ENCODE data around the gene MYH11.
"Not testable (repeated sequence)": the region's sequence is repeated elsewhere in the genome, so short reads cannot be mapped to it uniquely, and the experiment has no call there.

The MYH11 gene

GRCh38 chr16:15836965-15837611, 19.7 kb downstream of the MYH11 start:
- no peak for DNase-seq

DNA sequence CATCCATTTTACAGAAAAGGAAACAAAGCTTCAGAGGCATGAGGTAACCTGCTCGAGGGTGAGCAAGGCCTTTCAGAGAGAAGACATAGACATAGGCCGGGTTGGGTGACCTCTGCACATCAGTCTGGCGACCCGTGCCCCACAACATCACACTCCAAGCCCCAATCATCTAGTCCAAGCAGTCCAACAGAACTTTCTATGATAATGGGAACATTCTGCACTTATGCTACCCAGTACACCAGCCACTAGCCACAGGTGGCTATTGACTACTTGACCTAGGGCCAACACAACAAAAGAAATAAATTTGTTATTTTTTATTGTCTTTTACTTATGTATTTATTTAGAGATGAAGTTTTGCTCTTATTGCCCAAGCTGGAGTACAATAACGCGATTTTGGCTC, 20.8 kb downstream of the MYH11 start:
- no peak for DNase-seq

DNA sequence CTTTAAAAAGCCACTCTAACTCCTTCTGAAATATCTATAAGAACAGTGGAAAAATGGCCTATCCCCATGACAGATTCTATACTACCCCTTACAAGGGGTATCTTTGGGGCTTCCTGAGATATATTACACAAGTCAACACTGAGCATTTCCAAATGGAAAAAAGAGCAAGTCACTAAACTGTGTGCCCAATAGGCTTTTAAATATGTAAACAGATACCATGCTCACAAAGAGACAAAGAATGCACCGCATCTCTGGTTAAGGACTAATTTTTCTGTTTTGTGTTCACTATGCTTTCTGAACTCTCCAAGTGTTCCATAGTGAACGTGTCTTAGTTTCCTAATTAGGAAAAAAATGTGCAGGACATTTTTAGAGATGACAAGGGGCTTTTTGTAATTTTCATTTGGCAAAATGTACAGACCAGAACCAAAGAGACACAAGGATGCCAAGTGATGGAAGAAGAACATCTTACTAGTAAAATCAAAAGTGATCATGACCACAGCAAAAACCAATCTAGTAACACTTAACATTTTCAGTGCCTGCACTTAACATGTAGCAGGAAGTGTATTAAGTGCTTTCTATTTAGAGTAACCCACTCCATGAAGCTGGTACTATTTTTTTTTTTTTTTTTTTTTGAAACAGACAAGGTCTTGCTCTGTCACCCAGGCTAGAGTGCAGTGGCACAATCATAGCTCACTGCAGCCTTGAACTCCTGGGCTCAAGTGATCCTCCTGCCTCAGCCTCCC, 21.5 kb downstream of the MYH11 start:
- DNase-seq, result no peak

GRCh38 chr16:15834502-15834901, 22.3 kb downstream of the MYH11 start:
- no peak for DNase-seq

DNA sequence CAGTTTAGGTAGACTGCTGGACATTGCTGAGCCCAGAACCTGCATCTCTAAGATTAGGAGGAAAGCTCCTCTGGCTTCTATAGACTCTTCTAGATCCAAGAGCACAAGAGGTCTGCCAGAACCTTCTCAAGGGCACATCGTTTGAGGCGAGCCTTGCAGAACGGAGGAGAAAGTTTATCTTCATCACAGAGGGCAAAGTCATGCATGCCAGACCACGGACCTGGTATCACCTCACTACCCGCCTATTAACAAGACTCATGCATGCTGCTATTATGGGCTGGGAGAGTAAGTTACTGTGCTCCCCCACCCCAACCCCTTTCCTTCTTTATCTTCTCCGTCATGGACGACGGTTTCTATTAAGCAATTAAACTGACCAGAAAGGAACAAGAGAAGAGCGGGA, 23.3 kb downstream of the MYH11 start:
- no peak for DNase-seq

GRCh38 chr16:15832241-15832640, 24.6 kb downstream of the MYH11 start:
- no peak for DNase-seq

DNA sequence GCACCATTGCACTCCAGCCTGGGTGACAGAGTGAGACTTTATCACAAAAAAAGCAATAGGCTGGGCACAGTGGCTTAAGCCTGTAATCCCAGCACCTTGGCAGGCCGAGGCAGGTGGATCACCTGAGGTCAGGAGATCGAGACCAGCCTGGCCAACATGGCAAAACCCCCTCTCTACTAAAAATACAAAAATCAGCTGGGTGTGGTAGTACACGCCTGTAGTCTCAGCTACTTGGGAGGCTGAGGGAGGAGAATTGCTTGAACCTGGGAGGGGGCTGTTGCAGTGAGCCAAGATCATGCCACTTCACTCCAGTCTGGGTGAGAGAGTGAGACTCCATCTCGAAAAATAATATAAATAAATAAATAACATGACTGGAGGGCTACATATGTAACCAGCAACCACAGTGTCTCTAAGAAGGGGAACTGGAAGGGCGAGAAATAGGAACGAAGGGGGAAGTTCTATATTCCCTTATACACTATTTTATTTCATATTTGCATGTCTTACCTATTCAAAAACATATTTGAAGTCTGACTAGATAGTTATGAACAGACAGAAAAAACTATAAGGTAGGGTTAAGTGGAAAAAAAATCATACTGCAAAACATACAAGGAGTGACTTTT, 25.9 kb downstream of the MYH11 start:
- DNase-seq, result no peak

DNA sequence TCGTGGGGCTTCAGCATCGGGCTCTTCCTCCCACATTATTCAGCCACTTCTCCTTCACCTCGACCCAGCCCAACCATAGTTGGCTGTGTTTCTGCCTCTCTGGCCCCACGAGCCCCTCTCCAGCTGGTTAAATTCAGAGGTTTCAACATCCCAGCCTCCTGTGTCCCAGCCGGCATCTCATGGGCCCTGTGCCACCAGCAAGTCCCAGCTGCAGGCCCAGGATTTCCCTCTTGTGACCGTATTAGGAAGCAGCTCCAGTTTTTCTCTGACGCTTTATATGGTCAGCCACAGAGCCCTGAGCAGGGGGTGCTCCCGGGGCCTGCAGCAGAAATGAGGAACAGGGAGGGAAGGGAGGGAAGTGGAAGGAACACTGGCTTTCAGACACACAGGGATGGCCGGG, 27.4 kb downstream of the MYH11 start:
- no peak for DNase-seq

- no peak for DNase-seq
These were observed 29.0 kb downstream of the MYH11 start for GRCh38 chr16:15827709-15828343.

DNA sequence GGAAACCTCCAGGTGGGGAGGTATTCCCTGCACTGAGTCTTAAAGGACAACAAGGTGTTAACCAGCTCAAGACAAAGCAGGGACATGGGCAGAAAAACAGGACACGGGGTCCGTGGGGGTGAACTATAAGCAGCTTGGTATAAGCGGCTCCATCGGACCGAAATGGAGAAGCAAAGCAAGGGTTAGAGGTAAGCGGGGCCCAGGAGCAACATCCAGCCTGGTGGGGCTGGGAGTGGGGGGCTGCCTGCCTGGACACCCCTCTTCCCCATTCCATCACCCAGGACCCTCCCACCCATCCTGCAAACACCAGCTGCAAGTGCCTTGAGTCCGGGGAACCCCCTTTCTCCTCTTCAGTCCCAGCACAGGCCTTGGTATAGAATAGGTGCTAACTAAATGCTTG, 29.5 kb downstream of the MYH11 start:
- DNase-seq, result no peak

- no peak for DNase-seq
These were observed 31.0 kb downstream of the MYH11 start for GRCh38 chr16:15825750-15826305.

GRCh38 chr16:15822957-15823356, 33.9 kb downstream of the MYH11 start:
- DNase-seq, result no peak

GRCh38 chr16:15820837-15821236, 36.0 kb downstream of the MYH11 start:
- no peak for DNase-seq

- DNase-seq, result no peak
These were observed 37.8 kb downstream of the MYH11 start for GRCh38 chr16:15819046-15819445.

- DNase-seq, result no peak
These were observed 39.4 kb downstream of the MYH11 start for GRCh38 chr16:15817446-15817845.

DNA sequence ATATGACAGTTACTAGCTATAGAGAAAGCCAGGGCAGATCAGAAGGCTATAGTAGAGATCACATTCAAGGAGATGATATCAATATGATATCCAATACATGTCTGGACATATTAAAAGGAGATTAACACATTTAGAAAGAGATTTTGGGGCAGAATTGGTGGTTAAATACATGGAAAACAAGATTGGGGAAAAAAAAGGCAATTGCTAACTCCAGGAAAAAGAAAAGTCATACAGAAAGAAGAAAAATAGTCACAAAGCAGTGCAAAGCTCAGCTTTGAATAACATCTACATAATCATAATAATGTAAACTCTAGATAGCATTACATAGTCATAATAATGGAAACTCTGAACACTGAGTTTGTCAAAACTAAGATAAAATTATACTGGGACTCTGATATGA, 40.6 kb downstream of the MYH11 start:
- DNase-seq, result no peak

DNA sequence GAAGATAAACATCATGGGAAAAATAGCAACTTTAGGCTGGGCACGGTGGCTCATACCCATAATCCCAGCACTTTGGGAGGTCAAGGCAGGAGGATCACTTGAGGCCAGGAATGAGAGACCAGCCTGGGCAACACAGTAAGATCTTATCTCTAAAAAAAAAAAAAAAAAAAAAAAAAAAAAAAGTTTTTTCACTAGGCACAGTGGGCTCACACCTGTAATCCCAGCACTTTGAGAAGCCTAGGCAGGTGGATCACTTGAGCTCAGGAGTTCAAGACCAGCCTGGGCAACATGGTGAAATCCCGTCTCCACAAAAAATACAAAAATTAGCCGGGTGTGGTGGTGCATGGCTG, 44.5 kb downstream of the MYH11 start:
- not testable (repeated sequence) for DNase-seq

DNA sequence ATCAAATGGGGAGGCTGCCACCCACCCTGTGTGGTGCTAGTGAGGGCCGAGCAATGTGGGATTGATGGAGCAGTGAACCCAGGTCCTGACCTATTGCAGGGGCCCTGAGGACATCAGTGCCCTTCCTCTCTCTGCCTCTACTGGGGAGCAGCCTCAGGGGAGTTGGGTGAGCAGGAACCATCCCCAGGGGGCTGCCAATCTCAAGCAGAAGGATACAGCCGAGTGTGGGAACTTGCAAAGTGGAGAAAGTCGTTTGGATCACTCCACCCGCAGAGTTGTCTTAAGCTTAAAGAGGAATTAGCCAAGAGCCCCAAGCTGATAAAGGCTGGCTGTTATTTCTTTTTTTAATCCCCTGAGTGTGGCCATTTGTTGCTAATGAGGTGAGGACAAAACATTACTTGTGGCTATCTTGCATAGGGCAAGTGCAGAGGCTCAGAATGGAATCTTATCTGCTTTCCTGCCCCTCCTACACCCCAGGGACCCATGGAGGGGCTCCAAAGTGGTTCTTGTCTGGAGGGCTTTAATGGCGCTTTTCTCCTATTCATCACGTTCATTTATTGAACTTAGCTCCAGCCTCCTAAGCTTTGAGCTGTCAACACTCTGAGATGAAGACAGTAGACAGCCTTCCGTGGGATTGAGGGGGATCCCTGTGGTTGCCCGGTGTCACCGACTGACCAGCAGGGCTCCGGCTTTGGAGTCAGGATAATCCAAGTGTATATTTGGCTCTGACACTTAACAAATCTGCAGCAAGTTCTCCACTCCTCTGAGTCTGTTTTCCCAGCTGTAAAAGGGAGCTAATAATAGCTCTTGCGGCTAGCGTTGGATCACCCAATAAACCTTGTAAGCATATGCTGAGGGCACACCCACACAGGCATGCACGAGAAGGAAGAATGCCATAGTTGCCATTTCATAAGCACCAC, 45.1 kb downstream of the MYH11 start:
- DNase-seq, result no peak

DNA sequence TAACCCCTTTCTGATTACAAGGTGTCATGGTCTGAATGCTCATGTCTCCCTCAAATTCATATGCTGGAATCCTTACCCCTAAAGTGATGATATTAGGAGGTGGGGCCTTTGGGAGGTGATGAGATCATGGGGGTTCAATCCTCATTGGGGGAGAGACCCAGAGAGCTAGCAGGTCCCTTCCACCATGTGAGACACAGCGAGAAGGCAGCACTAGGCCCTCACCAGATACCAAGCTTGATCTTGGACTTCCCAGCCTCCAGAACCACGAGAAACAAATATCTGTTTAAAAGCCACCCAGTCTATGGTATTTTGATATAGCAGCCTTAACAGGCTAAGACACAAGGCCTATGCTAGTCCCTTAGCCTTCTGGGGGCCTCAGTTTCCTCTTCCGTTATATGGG, 45.9 kb downstream of the MYH11 start:
- no peak for DNase-seq

DNA sequence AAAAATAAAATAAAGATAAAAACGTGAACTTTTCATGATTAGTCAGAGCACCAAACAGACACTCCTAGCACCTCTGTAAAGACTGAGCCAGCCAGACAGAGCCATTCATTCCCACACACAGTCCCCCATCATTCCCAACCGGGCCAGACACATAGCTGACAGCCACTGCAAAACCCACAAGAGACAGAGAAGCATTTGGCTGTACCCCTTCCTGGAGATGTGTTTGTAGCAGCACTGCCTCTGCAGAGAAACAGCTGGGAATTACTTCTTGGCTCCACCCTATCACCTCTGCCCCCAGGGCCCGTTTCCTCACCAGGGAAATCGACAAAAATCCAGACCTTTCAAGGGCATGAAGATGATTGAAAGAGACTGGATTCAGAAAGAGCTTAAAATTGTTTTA, 46.4 kb downstream of the MYH11 start:
- no peak for DNase-seq

DNA sequence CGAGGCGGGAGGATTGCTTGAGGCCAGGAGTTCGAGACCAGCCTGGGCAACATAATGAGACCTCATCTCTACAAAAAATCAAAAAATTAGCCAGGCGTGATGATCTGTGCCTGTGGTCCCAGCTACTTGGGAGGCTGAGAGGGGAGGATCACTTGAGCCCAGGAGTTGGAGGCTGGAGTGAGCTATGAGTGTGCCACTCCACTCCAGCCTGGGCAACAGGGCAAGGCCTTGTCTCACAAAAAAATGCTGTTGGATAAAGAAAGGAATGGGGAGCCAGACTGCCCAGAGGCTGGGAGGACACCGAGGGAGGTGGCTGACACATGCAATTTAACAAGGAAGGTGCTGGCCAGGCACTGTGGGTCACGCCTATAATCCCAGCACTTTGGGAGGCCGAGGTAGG, 47.5 kb downstream of the MYH11 start:
- DNase-seq, result not testable (repeated sequence)

GRCh38 chr16:15808071-15808470, 48.8 kb downstream of the MYH11 start:
- DNase-seq, result no peak

DNA sequence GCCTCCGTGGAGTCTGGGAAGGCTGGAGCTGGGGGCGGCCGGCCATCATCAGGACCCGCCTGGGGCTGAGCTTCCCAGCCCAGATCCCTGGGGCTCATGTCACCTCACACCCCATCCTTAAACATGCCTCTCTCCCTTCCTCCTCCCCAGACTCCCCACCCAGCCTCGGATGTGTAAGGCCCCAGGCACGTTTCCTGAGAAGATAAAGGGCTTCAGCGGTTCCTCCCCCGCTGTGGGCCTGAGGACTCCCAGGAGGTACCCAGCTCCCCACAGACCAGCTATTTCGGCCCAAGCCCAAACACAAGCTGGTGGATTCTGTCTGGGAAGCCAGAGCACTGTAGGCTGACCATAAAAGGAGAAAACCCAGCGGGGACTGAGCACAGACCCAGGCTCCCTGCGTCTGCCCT, 49.2 kb downstream of the MYH11 start:
- DNase-seq, result no peak
